Activated CD8-positive, alpha-beta T cell treated with anti-CD3 and anti-CD28 coated beads for 36 hours (primary cell): ENCODE results near the gene MICU1. TPM values are rescaled to one million over a fixed set of nuclear protein-coding genes. Genes with fewer than 3 reads are reported as not detected.
"Not testable (repeated sequence)": the region's sequence is repeated elsewhere in the genome, so short reads cannot be mapped to it uniquely, and the experiment has no call there.

Source experiments
- ATAC-seq: fragments of 200-7000 bp; cut with Tn5 transposase; one replicate; pipeline ENCODE4 v1.10.0; 2021; ENCODE audit warnings: mild to moderate bottlenecking, moderate library complexity
- CTCF ChIA-PET: fragments of 350-600 bp; sonication (Branson Sonifier 250); formaldehyde crosslinking; loops from one replicate; lab custom pipeline; 2021; ENCODE audit warnings: antibody characterized with exemption; lab: Charles Lee
- POLR2A ChIA-PET: fragments of 350-600 bp; sonication (Branson Sonifier 250); formaldehyde crosslinking; loops from one replicate; lab custom pipeline; 2021; ENCODE audit warnings: antibody characterized with exemption; lab: Charles Lee
- DNase-seq: peaks from one replicate; pipeline ENCODE4 v3.0.0-alpha.2; 2020
- H3K27ac Mint-ChIP-seq: one replicate; pipeline ENCODE4 v1.8.0; 2021; ENCODE audit warnings: mild to moderate bottlenecking, mixed read lengths
- H3K27me3 Mint-ChIP-seq: one replicate; pipeline ENCODE4 v1.8.0; 2021; ENCODE audit warnings: mixed read lengths
- H3K36me3 Mint-ChIP-seq: one replicate; pipeline ENCODE4 v1.8.0; 2021; ENCODE audit warnings: low read depth, mixed read lengths
- H3K4me1 Mint-ChIP-seq: one replicate; pipeline ENCODE4 v1.8.0; 2021; ENCODE audit warnings: low read depth, mixed read lengths
- H3K4me3 Mint-ChIP-seq: one replicate; pipeline ENCODE4 v1.8.0; 2021; ENCODE audit warnings: mild to moderate bottlenecking, moderate library complexity, mixed read lengths
- H3K9me3 Mint-ChIP-seq: one replicate; pipeline ENCODE4 v1.8.0; 2021; ENCODE audit warnings: mixed read lengths
- intact Hi-C: fragments of 100-400 bp; cut with micrococcal nuclease; formaldehyde crosslinking; loops from one replicate; pipeline ENCODE4 v1.10.0; 2022
- total RNA-seq, 2 experiments: library from RNA; stranded (reverse); gene quantifications; one replicate each; pipeline ENCODE4 v1.2.3, GENCODE V29; 2021
- TF ChIP-seq, protein P1 (sequence below): fragments of 200-600 bp; IDR thresholded peaks from one replicate; pipeline ENCODE4 v1.8.0; 2022; ENCODE audit warnings: antibody characterized with exemption, mild to moderate bottlenecking

Gene MICU1
- total RNA-seq, 2 experiments from 2014 or later: 29.9 to 31.0 TPM

DNA sequence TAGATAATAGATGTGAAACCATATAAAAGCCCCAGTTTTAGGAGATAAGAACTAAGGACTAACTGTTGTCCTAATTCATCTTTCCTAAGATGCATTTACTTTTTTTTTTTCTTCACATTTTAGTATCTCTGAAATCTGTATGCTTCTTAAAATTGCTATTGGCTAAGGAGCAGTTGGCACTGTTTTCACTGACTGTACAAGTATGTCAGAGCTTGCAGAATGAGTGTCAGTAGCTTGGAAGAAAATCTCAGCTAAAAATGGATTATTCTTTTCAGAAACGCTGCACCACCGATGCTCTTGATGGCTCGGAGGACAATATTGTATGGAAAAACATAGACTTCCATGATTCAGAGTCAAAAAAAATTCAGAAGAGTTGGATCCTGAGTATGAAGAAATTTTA, 180.0 kb downstream of the MICU1 start:
- DNase-seq (no peak), ATAC-seq (no peak)
- POLR2A ChIA-PET: no interaction called here
- CTCF ChIA-PET: interaction anchor here (1.0 kb wide), 1 partner anchor 12 kb away, joined by 3 read pairs; no protein-coding TSS in a partner anchor
- Mint-ChIP-seq H3K9me3 (no peaks in the 10 kb centered on the region), H3K27ac (no peak overlapping the region), H3K4me3 (no peak overlapping the region), H3K27me3 (no peaks in the 10 kb centered on the region), H3K4me1 (no peaks in the 10 kb centered on the region), H3K36me3 (peaks cover 6% of the 10 kb centered on the region)
- intact Hi-C loops: no loop called here
- TF ChIP-seq, protein P1, sequence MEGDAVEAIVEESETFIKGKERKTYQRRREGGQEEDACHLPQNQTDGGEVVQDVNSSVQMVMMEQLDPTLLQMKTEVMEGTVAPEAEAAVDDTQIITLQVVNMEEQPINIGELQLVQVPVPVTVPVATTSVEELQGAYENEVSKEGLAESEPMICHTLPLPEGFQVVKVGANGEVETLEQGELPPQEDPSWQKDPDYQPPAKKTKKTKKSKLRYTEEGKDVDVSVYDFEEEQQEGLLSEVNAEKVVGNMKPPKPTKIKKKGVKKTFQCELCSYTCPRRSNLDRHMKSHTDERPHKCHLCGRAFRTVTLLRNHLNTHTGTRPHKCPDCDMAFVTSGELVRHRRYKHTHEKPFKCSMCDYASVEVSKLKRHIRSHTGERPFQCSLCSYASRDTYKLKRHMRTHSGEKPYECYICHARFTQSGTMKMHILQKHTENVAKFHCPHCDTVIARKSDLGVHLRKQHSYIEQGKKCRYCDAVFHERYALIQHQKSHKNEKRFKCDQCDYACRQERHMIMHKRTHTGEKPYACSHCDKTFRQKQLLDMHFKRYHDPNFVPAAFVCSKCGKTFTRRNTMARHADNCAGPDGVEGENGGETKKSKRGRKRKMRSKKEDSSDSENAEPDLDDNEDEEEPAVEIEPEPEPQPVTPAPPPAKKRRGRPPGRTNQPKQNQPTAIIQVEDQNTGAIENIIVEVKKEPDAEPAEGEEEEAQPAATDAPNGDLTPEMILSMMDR: no peak

DNA sequence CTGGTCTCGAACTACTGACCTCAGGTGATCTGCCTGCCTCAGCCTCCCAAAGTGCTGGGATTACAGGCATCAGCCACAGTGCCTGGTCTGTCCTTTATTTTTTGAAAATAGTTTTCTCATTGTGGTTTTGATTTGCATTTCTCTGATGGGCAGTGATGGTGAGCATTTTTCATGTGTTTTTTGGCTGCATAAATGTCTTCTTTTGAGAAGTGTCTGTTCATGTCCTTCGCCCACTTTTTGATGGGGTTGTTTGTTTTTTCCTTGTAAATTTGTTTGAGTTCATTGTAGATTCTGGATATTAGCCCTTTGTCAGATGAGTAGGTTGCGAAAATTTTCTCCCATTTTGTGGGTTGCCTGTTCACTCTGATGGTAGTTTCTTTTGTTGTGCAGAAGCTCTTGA, 182.9 kb downstream of the MICU1 start:
- not testable (repeated sequence) for H3K27me3 Mint-ChIP-seq

DNA sequence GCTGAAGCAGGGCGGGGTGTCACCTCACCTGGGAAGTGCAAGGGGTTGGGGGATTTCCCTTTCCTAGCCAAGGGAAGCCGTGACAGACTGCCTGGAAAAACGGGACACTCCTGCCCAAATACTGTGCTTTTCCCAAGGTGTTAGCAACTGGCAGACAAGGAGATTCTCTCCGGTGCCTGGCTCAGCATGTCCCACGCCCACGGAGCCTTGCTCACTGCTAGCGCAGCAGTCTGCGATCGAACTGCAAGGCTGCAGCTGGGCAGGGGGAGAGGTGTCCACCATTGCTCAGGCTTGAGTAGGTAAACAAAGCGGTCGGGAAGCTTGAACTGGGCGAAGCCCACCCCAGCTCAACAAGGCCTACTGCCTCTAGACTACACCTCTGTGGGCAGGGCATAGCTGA, 190.3 kb downstream of the MICU1 start:
- CTCF ChIA-PET: no interaction called here
- DNase-seq (no peak), ATAC-seq (no peak)
- Mint-ChIP-seq H3K4me1 (no peaks in the 10 kb centered on the region), H3K4me3 (no peak overlapping the region), H3K27me3 (no peaks in the 10 kb centered on the region), H3K27ac (no peak overlapping the region), H3K36me3 (no peaks in the 10 kb centered on the region), H3K9me3 (no peaks in the 10 kb centered on the region)
- intact Hi-C loops: no loop called here
- POLR2A ChIA-PET: no interaction called here
- TF ChIP-seq, protein P1: no peak

More for the DNA sequence above, 182.9 kb downstream of the MICU1 start:
- CTCF ChIA-PET, H3K27ac Mint-ChIP-seq, POLR2A ChIA-PET, H3K9me3 Mint-ChIP-seq, H3K4me1 Mint-ChIP-seq, intact Hi-C loops, DNase-seq, H3K36me3 Mint-ChIP-seq, ATAC-seq, H3K4me3 Mint-ChIP-seq: not testable (repeated sequence)

DNA sequence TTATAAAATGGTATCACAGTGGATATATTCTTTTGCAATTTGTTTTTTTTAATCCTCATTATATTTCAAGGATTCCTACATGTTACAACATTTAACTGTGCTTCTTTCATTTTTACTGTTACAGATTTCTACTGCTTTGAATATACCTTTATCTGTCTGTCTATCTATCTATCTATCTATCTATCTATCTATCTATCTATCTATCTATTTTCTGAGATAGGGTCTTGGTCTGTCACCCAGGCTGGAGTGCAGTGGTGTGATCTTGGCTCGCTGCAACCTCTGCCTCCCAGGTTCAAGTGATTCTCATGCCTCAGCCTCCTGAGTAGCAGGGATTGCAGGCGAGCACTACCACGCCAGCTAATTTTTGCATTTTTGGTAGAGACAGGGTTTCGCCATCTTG, 194.9 kb downstream of the MICU1 start:
- H3K4me1 Mint-ChIP-seq, H3K27ac Mint-ChIP-seq, H3K9me3 Mint-ChIP-seq, DNase-seq, intact Hi-C loops, CTCF ChIA-PET, H3K36me3 Mint-ChIP-seq, H3K27me3 Mint-ChIP-seq, H3K4me3 Mint-ChIP-seq, ATAC-seq: not testable (repeated sequence)
- POLR2A ChIA-PET: interaction anchor here (0.8 kb wide), 1 partner anchor 26 kb away, joined by 3 read pairs; no protein-coding TSS in a partner anchor

DNA sequence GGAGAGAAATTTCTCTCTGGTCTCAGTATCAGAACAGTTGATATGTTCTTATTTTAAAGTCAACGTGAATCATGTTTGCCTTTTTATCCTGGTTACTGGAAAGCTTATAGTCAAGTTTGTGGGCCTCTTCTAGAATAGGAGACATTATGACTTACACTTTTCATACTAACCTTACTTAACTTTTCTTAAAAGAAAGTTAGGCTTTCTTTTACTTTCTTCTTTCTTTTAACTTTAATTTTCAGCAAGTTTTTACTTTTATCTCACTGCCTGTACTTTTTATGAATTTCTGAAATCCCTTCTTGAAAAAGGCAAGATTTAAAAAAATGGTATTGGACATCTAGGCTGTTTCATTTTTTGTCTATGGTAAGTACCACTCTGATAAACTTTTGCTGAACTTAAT, 195.9 kb downstream of the MICU1 start:
- ChIA-PET POLR2A (interaction anchor here (0.6 kb wide), 1 partner anchor 96 kb away, joined by 3 read pairs; no protein-coding TSS in a partner anchor), CTCF (no interaction called here)
- ATAC-seq (no peak), DNase-seq (no peak)
- TF ChIP-seq, protein P1: no peak
- Mint-ChIP-seq H3K4me1 (no peaks in the 10 kb centered on the region), H3K9me3 (no peaks in the 10 kb centered on the region), H3K4me3 (no peak overlapping the region), H3K27me3 (no peaks in the 10 kb centered on the region), H3K36me3 (no peaks in the 10 kb centered on the region), H3K27ac (no peak overlapping the region)
- intact Hi-C loops: no loop called here

DNA sequence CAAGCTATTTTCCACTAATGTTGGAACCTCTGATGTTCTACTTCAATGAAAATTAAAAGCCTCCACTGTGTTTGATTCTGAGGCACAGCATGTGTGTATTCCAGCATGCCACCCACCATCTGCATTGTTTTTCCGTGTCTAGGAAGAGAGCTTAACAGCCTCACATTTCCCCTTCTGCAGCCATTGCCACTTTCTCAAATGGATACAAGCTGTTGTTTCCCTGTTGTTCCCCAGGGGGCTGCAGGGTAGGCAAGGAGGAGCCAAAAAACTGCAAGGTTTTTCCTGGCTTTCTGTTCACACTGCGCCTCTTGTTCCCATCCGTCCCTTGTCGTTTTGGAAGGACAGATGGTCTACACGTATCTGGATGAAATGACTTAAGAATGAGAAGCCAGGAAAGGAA, 198.9 kb downstream of the MICU1 start:
- ChIA-PET CTCF (no interaction called here), POLR2A (interaction anchor here (0.7 kb wide), 1 partner anchor 425 kb away, joined by 3 read pairs; no protein-coding TSS in a partner anchor)
- peaks cover 2% of the 10 kb centered on the region for H3K9me3 Mint-ChIP-seq
- DNase-seq (no peak), ATAC-seq (no peak)
- intact Hi-C loops: no loop called here
- TF ChIP-seq, protein P1: no peak
- H3K4me1 Mint-ChIP-seq: no peaks in the 10 kb centered on the region
- H3K4me3 Mint-ChIP-seq: no peak overlapping the region
- H3K36me3 Mint-ChIP-seq: peaks cover 14% of the 10 kb centered on the region
- no peak overlapping the region for H3K27ac Mint-ChIP-seq
- H3K27me3 Mint-ChIP-seq: no peaks in the 10 kb centered on the region
